CD4-positive, alpha-beta T cell treated with Interleukin-21 for 1 hour (primary cell): Measurements from ENCODE around the gene PPP2R2D.
"Not testable (repeated sequence)": the region's sequence is repeated elsewhere in the genome, so short reads cannot be mapped to it uniquely, and the experiment has no call there.

ENCODE experiments used
- DNase-seq: peaks from one replicate; pipeline ENCODE4 v3.0.0-alpha.2; 2020

PPP2R2D gene

GRCh38 chr10:131979336-131979735 lies 78.5 kb downstream of the PPP2R2D start:
- DNase-seq: no peak

DNA sequence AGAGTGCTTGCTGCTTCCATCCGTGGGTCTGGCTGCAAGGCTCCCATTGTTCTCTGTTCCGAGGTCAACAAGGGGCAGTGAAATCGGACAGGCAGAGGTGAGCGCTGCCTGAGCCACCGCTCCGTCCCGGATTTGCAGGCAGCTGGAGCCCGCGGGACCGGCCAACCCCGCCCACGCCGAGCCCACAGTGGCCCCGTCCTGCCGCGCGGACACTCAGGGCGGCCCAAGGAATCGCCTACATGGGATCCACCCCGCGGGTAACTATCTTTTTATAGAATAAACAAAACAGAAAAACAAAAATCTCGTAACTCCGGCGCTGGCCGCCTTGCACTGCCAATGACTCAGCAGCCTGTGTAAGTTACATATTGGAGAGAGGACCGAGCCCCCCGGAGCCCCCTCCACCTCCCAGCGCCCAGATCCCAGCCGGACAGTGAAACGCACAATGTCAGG lies 79.0 kb downstream of the PPP2R2D start:
- no peak for DNase-seq

- DNase-seq: no peak
Measured at GRCh38 chr10:131980321-131980720, 79.5 kb downstream of the PPP2R2D start.

- no peak for DNase-seq
Measured at GRCh38 chr10:131980761-131981428, 80.1 kb downstream of the PPP2R2D start.

DNA sequence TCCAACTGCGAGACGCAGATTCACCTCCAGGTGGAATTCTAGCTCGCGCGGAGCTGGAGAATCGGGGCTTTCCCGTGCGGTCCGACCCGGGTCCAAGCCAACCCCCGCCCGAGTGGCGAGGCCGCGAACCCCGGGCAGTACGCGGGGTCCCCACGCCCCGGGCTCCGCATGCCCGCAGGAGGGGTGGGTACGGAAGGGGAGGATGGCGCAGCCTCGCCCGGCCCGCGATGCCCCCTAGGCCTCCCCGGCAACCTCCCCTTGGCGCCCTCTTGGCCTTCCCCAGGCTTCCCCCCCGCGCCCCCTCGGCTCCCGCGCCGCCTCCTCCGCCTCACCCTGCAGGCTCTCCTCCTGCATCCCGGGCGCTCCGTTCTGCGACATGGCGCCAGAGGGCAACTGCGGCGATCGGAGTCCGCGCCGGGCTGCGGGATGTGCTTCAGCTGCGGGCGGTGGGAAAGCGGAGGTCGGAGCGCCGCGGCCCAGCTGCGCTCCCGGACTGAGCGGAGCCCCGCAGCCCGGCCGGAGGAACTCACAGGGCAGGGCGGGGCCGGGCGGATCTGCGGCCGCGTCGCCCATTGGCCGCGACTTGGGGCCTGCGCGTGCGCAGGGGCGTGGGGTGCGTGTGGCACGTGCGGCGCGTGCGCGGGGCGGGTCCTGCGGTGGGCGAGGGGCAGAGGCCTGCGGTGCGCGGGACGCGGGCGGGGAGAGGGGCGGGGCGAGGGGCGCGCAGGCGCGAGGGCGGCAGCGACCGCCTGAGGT lies 80.8 kb downstream of the PPP2R2D start, which contains the start of gene BNIP3:
TSS of gene BNIP3 (minus strand) at position 495 of the 756 bp plus-strand sequence. CDS start at position 378, 117 bp downstream.
- peak; percentile 95 for DNase-seq

- no peak for DNase-seq
Measured at GRCh38 chr10:131982185-131982756, 81.5 kb downstream of the PPP2R2D start.

DNA sequence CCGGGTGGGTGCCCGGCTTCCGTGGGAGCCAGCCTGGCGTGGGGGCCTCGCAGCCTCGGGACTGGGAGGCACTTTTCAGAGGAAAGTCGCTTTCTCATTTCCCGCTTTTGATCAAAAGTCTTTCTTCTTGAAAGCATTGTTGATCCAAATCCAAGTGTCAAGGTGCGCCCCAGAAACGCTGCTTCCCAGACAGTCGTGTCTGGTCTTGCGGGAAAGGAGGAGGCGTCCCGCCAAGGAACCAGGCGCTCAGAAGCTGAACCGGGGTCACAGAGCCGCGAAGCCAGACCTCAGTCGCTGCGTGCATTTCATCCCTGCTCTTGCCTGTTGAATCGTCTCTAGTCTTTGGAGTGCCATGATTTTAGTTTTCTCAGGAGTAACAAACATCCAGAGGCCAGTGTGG lies 82.0 kb downstream of the PPP2R2D start:
- no peak for DNase-seq

DNA sequence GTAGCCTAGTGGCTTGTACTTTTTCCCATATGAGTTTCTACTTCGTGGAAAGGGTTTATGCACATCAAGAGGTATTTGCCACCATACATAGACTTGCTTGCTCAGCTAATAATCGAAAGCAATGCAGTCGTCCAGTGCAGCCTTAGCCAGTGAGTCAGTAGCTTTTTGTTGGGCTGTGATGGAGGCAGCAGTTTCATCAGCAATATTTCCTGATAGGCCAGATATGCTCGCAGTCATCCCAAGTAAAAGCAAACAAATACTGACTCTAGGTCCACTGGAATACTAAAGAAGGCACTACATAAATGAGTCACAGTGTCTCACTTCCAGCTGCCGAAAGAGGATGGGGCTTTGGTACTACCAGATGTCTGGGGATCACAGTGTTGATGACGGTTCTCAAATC lies 83.0 kb downstream of the PPP2R2D start:
- DNase-seq: no peak

- DNase-seq: not testable (repeated sequence)
Measured at GRCh38 chr10:131986851-131987250, 86.0 kb downstream of the PPP2R2D start.

DNA sequence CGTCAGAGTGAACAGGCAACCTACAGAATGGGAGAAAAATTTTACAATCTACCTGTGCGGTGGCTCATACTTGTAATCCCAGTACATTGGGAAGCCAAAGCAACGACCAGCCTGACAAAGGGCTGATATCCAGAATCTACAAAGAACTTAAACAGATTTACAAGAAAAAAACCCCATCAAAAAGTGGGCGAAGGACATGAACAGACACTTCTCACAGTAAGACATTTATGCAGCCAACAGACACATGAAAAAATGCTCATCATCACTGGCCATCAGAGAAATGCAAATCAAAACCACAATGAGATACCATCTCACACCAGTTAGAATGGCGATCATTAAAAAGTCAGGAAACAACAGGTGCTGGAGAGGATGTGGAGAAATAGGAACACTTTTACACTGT lies 86.5 kb downstream of the PPP2R2D start:
- DNase-seq: not testable (repeated sequence)

- DNase-seq: not testable (repeated sequence)
Measured at GRCh38 chr10:131987786-131988185, 87.0 kb downstream of the PPP2R2D start.

DNA sequence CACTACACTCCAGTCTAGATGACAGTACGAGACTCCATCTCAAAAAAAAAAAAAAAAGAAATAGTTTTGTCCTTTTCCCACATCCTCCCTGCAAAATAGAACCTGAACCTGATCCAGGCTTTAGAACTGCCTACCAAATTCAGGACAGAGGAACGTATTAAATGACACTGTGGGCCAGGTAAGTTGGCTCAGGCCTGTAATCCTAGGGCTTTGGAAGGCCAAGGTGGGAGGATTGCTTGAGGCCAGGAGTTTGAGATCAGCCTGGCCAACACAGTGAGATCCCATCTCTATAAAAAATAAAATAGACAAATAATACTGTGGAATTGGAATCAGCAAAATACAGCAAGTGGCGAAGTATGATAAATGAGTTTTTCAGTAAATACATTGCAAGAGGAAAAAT lies 90.9 kb downstream of the PPP2R2D start:
- DNase-seq: no peak

DNA sequence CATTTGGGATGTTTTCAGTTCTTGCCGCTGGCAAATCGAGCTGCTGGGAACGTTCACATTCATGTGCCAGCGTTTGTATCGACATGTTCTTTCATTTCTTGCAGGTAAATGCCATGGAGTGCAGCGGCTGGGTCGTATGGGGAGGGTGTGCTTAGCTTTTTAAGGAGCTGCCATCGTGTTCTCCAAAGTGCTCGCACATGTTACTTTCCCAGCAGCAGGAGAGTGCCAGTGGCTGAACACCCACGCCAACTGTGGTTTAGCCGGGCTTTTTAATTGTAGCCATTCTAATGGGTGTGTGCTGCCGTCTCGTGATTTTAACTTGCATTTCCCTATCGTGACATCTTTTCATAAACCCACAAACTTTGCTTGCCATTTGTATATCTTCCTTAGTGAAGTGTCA lies 92.5 kb downstream of the PPP2R2D start:
- no peak for DNase-seq

- no peak for DNase-seq
Measured at GRCh38 chr10:131994435-131994834, 93.6 kb downstream of the PPP2R2D start.

DNA sequence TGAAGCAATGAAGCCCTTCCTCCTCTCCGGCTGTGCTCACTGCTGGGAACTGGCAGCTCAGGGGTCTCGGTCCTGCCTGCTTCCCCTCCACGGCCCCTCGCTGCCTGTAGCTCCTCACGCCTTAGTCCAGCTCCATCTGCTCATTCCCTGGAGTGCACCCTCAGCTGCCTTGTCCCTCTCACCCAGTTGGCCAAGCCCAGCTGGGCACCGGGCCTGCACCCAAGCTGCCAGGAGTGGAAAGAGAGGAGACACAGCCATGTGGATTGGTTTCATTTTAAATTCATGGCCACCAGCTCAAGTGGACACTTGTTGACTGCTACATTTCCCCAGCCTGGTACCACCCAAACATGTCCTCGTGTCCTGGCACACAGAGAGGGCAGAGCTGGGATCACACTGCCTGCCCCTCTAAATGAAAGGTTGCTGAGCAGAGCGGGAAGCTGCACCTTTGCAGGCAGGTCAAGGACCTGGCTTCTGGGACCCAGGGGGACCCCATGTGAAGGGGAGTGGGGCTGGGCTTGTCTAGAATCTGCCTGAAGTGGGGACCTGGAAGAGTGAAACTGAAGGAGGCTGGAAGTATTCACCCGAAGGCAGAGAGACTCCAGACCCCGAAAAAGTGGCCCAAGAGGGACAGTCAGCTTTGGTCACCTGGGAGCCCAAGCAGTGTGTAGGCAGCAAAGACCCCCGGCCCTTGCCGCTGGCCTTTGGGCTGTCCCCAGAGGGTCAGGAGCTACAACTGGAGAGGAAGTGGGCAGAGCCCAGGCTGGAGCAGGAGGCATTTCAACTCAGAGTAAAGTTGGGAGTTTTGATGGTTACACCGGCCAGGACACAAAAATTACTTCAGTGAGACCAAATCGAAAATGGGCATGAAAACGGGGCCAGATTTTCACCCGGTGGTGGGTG lies 95.9 kb downstream of the PPP2R2D start:
- no peak for DNase-seq

- DNase-seq: no peak
Measured at GRCh38 chr10:131997366-131998049, 96.7 kb downstream of the PPP2R2D start.

DNA sequence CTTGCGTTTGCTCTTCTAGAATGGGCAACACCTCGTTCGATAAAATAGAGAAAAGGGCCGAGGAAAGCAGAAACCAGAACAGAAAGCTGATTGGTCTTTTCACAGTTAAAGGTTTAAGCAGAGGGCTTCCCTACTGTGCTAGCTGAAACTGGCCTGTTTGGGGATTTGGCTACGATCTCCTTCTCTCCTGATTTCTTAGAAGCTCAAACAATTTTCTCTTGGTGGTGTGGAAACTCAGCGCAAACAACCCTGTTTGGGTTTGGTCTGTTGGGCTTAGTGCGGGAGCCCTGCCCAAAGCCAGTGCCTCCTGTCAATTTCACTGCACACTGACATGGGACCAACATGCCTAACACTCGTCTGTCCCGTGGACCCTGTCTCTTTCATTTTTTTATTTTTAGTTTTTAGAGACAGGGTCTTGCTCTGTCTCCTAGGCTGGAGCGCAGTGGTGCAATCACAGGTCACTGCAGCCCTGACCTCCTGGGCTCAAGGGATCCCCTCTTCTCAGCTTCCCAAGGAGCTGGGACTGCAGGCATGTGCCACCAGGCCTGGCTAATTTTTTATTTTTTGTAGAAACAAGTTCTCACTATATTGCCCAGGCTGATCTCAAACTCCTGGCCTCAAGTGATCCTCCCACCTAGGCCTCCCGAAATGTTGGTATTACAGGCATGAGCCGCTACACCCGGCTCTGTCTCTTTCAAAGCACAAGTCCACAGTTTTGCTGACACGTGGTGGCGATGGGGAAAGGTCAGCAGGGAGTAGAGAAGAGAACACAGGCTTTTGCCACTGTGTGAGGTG lies 97.4 kb downstream of the PPP2R2D start:
- no peak for DNase-seq

DNA sequence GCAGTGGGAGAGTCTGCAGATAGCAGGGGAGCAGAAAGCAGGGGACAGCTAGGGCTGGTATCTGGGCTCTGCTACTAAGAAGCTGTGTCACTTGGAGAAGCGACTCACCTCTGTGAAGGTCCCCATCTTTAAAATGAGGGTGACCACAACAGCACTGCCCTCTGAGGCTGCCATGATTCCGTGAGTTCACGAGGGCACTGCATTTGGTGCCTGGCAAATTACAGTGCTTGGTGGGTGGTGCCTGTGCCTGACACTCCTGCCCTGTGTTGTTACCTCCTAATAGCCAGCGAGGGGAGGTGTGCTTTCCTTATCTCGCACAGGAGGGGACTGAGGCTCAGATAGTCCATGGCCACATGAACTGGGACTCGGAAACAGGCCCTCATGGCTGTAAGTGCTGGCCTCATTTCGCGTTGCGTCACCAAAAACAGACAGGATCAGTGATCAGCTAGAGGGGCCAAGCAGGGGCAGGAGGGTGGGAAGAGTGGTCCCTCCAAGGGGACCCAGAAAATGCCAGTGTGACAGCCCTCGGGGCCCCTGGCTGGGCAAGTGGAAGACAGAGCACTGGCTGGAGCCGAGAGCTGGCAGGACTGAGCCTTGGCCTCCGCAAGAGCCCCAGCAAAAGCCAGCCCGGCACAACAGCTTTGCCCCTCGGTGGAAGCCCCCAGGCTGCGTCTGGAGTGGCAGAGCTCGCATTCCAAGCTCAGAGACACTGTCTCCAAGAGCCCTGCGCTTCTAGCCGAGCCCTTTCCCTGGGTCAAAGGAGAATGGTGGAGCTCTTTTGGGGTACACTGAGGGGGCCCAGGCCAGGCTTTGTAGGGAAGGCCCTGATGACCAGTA lies 98.3 kb downstream of the PPP2R2D start:
- no peak for DNase-seq

GRCh38 chr10:132001238-132001972 lies 100.6 kb downstream of the PPP2R2D start:
- DNase-seq: peak; percentile 42

DNA sequence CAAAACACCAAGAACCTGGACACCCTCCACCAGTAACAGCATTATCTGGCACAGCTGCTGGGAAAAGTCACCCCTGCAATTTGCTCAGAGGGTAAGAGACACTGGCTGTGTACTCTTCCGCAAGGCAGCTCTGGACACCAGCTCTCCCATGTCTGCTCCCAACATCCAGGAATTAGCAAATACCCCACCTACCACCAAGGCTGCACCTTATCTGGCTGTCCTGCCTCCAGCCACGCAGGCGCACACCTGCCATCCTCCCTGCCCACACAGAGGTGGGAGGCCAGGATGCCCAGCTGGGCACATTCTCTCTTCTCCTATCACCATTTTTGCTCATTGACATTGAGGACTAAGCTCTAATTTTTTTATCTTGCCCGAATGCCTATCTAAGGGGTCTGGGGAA lies 101.2 kb downstream of the PPP2R2D start:
- no peak for DNase-seq
